ENCODE data around the gene GOLGA6L7.
"Not testable (repeated sequence)": the region's sequence is repeated elsewhere in the genome, so short reads cannot be mapped to it uniquely, and the experiment has no call there.

GOLGA6L7 gene, protein sequence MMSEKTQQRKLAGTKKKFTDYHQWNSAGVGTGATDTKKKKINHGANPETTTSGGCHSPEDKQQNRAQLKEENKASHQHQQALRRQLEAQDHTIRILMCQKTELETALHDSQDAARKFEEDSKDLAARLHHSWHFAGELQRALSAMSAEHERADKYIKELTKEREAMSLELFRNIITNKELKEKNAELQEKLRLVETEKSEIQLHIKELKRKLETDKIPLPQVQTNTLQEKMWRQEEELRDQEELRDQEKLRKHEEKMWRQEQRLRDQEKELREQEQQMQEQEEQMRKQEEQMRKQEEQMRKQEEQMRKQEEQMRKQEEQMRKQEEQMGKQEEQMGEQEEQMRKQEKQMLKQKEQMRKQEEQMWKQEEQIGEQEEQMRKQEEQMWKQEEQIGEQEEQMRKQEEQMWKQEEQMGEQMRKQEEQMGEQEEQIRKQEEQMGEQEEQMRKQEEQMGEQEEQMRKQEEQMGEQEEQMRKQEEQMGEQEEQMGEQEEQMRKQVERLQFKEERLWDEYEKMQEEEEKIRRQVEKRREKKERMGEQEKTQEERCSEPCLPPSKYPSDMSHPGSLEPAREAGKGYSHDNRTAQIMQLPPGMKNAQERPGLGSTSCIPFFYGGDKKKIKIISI
- long read RNA-seq, donor 1 = 0 reads
- long read RNA-seq, donor 2 = 0 reads
- long read RNA-seq, donor 3 = 0 reads
- long read RNA-seq, donor 4 = 0 reads
- long read RNA-seq, donor 5 = 0 reads
- long read RNA-seq, donor 6 = 0 reads
- long read RNA-seq, donor 7 = 0 reads
- long read RNA-seq, donor 8 = 0 reads

DNA sequence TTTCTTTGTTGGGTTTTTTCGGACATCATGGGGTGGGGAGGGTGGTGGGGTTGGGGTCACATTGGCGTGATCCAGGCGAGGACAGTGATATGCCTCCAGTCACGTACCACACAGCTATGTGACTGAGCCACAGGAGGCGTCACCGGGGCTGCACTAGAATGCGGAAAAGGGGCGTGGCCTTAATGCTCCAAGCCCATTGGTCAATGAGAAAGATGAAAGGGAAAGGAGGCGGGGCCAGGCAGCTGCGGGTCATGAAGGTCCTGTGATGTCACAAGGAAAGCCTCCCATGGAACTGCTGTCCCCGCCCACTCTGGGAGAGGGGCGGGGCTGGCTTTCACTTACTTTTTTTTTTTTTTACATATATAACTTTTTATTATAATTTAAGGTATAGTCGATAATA is at the start of gene GOLGA6L7:
GOLGA6L7 (minus strand) TSS at position 124 of the 400 bp plus-strand sequence; CDS start at position 29, 95 bp downstream.
- not testable (repeated sequence) for DNase-seq

DNA sequence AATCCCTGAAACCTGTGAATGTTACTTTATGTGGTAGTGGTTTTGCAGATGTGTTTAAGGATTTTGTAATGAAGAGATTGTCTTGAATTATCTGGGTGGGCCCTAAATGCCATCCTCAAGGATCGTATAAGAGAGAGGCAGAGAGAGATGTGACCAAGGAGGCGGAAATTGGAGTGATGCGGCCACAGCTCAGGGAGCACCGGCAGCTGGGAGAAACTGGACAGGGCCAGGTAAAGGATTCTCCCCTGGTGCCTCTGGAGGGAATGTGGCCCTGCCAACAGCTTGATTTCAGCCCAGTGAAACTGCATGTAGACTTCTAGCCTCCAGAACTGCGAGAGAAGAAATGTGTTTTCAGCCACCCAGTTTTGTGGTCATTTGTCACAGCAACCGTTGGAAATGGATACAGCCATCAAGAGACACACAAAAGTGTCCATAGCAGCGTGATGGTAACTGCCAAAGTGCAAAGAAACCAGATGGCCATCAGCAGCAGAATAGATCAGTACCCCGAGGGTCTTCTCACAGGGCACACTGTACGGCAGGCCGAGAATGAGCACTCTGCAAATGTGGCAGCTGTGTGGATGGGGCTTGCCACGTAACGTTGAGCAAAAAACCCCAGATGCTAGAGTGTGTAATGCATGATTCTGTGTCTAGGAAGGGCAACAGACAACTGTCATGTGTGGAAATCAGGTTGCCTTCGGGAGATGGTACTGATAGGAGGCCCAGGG is 49.6 kb upstream of the GOLGA6L7 start:
- DNase-seq = no peak

GRCh38 chr15:28896951-28897350 is 48.5 kb upstream of the GOLGA6L7 start:
- no peak for DNase-seq

DNA sequence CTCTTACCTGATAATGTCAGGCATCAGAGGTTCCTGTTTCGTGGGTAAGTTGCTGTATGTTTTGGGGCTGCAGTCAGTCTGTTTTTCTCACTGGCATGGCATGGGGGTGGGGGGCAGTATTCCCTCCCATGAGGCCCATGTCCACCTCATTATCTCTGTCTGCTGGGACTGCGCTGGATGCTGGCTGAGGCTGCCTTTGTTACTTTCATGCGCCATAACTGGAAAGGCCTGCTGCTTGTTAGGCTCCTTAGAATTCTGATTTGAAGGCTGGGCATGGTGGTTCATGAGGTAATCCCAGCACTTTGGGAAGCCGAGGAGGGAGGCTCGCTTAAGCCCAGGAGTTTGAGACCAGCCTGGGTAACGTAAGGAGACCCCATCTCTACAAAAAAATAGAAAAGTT is 47.1 kb upstream of the GOLGA6L7 start:
- no peak for DNase-seq

DNA sequence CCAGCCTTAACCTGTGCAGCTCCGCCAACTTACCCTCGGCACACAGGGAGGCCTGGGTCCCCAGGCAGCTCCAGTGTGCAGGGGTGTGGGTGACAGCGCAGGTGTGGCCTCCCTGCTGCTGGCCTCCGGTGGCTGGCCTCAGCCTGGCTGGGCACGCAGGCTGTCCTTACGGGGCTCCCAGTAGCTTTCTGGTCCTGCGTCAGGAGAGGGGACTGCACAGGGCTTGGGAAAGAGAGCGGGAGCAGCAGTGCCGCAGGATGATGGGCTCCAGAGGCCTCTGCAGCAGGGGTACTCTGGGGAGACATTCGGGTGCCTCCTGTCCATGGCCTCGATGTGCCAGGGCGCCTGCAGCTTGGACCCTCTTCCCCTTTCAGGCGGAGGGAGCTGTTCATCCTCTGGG is 46.7 kb upstream of the GOLGA6L7 start:
- DNase-seq = no peak

DNA sequence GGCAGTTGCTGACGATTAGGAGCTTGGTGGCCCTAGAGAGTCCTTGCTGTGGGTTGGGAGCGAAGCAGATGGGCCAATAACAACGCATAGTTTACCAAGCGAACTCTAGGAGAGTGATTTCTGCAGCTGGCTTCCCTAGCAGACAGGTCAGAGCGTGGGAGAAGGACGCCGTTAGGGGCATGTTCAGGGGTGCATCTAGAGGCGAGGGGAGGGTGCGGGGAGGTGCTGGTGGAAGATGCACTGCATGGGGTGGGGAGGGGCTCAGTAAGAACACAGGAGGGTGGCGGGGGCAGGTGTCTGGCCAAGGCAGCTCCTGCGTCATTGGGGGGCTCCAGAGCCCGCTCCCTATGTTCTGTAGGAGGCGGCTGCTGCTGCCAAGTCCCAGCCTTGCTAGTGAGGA is 46.2 kb upstream of the GOLGA6L7 start:
- no peak for DNase-seq

DNA sequence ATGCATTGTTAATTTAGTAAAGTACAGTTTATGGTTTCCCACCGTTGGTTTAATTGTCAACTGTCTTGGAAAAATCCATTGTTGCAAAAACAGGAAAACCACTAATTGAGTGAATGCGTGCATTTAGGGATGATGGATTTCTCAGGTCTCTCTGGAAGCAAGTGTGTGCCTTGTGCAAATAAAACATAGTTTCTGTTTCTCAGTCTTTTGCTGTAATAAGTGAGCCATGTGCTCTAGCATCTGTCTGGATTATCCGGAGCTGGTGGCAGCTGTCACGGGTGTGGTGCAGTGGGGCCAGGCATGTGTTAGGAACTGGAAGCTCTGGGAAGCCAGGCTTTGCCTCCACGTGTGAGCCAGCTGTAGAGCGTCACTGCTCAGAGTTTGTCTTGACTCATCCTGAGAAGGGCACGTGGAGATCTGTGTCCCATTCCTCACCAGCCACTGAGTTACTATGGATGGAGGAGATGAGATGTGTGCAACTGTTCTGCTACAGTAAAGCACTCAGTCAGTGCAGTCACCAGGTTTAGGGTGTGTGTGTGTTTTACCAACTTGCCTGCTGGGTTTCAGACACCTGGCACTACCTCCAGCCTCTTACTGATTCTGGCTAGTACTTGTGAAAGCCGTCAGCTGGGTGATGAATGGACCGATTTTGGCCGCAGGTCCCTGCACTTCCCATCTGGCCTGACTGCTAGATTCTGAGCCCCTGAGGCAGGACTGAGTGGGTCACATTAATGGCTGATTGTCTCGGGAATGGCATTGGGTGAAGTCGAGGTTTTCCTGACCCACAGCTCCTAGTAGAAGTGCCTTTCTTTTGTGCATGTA is 44.6 kb upstream of the GOLGA6L7 start:
- no peak for DNase-seq

- no peak for DNase-seq
Measured at GRCh38 chr15:28891588-28891987, 43.1 kb upstream of the GOLGA6L7 start.

GRCh38 chr15:28890711-28891495 is 42.5 kb upstream of the GOLGA6L7 start:
- no peak for DNase-seq

DNA sequence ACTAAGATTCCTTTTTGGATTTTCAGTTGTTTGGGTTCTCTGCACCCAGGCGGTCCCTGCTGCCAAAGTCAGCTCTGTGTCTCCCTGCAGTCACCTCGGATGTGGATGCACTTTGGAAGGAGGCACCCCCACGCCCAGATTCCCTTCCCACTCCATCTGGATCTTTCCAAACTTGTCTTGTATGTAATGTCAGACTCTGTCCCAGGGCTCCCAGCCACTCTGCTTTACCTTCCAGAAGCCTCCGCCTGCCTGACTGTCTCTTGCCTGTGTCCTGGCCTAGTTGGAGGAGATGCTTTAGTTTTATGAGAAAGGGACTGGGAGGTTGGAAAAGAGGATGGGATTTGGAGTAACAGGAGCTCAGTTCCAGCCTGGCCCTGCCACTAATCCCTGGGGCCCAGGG is 41.8 kb upstream of the GOLGA6L7 start:
- DNase-seq = not testable (repeated sequence)

GRCh38 chr15:28889871-28890270 is 41.4 kb upstream of the GOLGA6L7 start:
- not testable (repeated sequence) for DNase-seq

GRCh38 chr15:28889346-28889745 is 40.9 kb upstream of the GOLGA6L7 start:
- DNase-seq = no peak

- no peak for DNase-seq
Measured at GRCh38 chr15:28888900-28889299, 40.5 kb upstream of the GOLGA6L7 start.

DNA sequence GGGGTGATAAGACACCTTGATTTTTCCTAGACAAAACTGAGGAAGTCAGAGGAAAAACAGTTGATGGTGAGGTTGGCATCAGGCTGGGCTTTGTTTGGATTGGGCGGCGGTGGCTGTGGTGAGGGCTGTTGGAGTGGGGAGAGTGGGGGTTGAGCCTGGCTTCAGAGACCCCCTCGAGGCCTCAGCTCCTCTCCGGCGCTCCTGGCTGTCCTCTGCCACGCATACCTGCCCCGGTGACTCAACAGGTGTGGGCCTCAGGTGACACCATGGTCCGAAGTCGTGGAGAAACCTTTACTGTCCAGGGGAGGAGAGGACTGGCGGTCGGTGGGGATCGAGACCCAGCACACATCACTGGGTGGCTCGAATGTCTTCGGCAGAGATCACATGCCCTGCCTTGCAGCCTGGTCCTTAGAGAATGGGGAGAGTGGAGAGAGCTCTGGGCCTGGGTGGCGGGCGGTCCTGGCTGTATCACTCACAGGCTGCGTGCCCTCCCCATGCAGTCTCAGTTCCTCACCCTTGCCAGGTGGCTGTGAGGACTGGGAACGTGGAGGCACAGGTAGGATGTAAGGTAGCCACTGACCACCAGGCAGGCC is 40.0 kb upstream of the GOLGA6L7 start:
- DNase-seq = no peak

- no peak for DNase-seq
Measured at GRCh38 chr15:28887339-28888174, 39.1 kb upstream of the GOLGA6L7 start.

DNA sequence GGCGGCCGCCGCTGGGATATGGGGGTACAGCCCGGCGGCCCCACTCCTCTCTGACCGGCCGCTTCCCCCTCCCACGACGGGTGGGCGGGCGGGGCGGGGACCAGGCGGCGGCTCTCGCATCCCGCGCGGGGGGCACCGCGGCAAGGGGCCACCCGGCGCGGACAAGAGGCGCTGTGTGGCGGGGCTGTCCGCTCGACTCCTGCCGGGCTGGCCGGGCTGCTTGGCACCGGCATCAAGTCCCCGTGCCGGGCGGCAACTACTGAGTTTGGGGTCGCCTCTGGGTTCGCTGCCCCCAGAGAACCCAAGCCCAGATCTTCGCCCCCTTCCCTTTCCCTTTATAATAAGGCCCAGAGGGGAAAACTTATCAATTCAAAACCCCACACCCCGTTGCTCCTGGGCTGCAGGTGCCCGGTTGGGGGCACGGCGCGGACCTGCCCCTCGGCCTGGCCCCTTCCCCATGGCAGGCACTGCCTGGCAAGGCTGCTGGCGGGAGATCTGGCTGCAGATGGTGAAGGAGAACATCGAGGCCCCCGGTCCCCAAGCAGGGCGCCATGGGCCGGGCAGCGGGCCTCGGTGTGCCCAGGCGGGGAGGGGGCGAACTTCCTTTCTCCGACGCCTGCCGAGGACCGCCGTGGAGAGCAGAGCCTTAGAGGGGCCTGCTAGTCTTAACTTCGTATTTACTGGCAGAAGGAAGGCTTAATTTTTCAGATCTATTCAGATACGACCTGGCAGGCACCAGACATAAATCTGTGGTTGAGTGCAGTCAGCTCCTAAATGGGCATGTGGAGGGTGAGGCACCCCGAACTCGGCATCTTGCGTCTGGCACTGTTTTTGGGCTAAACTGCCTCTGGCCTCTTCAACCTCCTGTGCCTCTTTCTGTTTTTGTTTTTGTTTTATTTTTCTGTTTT is 38.2 kb upstream of the GOLGA6L7 start:
- DNase-seq = peak; percentile 69

DNA sequence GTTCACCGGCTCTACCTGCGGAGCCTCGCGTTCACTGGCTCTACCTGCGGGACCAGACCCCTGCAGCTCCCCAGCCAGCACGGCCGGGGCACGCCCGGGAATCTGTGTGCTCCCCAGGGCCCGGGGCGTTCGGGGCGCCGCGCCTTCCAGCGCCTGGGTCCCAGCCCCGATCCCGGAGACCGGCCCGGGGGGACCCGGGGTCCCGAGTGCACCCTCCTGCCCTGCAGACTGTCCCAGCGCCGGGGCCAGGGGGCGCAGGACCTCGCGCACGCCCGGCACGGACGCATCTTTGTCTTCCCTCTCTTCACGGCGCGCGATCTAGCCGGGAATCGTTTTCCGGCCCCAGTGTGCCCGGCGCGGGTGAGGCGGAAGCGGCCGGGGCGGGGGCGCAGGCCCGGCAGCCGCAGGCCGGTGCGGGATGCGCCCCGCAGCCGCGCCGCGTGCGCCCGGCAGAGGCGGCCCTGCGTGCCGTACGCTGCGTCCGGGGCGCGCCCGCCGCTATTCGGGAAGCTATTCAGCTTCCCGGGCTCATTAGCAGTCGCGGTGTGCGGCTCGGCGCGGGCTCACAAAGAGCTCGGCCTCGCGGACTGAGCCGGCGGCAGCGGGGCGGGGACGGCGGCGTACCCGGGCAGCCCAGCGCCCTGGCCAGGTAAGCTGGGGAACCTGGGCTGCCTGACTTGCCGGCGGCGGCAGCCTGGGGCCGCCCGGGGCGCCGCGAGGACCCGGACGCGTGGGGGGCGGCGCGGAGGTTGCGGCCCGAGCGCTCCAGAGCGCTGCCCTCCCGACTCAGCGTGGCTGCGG is 37.4 kb upstream of the GOLGA6L7 start, which contains the start of gene APBA2:
APBA2 (plus strand) TSS at position 345 of the 801 bp plus-strand sequence. CDS start 167,911 bp downstream, outside the sequence.
- DNase-seq = peak; percentile 83

Data from right kidney (tissue), 9 donors.